ENCODE measurements around the gene B4GALT7. TPM values are rescaled to one million over a fixed set of nuclear protein-coding genes. Genes with fewer than 3 reads are reported as not detected.

Gene B4GALT7
- total RNA-seq, 2 experiments from 2014 or later, result 24.9 to 38.5 TPM

- Histone ChIP-seq H3K4me3 (ENCODE audit: low read depth, low read length, poor library complexity, severe bottlenecking) (no peak overlapping the region), H2AFZ (ENCODE audit: low read length) (no peak overlapping the region), H3K9me3 (ENCODE audit: low read length) (no peaks in the 10 kb centered on the region), H3K36me3 (ENCODE audit: insufficient read depth, low read length) (peaks cover 12% of the 10 kb centered on the region; the same call in 1 of the 2 replicates), H3K4me1 (ENCODE audit: insufficient read depth, low read length, poor library complexity, severe bottlenecking) (no peaks in the 10 kb centered on the region), H3K9me2 (ENCODE audit: insufficient read depth, low read length) (no peaks in the 10 kb centered on the region), H3K27ac (ENCODE audit: low read depth, low read length, poor library complexity, severe bottlenecking) (no peak overlapping the region), H3K79me2 (ENCODE audit: insufficient read depth, low read depth, low read length) (no peaks in the 10 kb centered on the region), H4K20me1 (ENCODE audit: insufficient read depth, low read length) (no peaks in the 10 kb centered on the region), H3K4me2 (ENCODE audit: low read length) (no peak overlapping the region)
- ChIA-PET CTCF (ENCODE audit: unreplicated experiment) (interaction anchor here (0.6 kb wide), 1 partner anchor 548 kb away, joined by 4 read pairs; no protein-coding TSS in a partner anchor), POLR2A (interaction anchor here (0.5 kb wide), 1 partner anchor 483 kb away, joined by 4 read pairs; no protein-coding TSS in a partner anchor)
- no peak for TF ChIP-seq CTCF (conservative IDR thresholded peaks at IDR 0.05; ENCODE audit: low read length)
- TF ChIP-seq EZH2phosphoT487 (IDR thresholded peaks at IDR 0.05; ENCODE audit: borderline replicate concordance, low read depth, low read length), result no peak
- intact Hi-C loops (cut with micrococcal nuclease; ENCODE audit: unreplicated experiment), result no loop called here
- no TSS peak for BruUV-seq (replicated peaks)
- DNase-seq (ENCODE audit: low spot score), result no peak
Observed at GRCh38 chr5:177610131-177610769, 10.3 kb downstream of the B4GALT7 start.

GRCh38 chr5:177610770-177611445 lies 11.0 kb downstream of the B4GALT7 start:
- H2AFZ ChIP-seq (ENCODE audit: low read length), result no peak overlapping the region
- H4K20me1 ChIP-seq (ENCODE audit: insufficient read depth, low read length), result no peaks in the 10 kb centered on the region
- no peak overlapping the region for H3K27ac ChIP-seq (ENCODE audit: low read depth, low read length, poor library complexity, severe bottlenecking)
- H3K4me2 ChIP-seq (ENCODE audit: low read length), result no peak overlapping the region
- ChIA-PET CTCF (ENCODE audit: unreplicated experiment) (no interaction called here), POLR2A (interaction anchor here (0.5 kb wide), 1 partner anchor 482 kb away, joined by 4 read pairs; no protein-coding TSS in a partner anchor)
- no peaks in the 10 kb centered on the region for H3K79me2 ChIP-seq (ENCODE audit: insufficient read depth, low read depth, low read length)
- TF ChIP-seq EZH2phosphoT487 (IDR thresholded peaks at IDR 0.05; ENCODE audit: borderline replicate concordance, low read depth, low read length) (no peak), CTCF (conservative IDR thresholded peaks at IDR 0.05; ENCODE audit: low read length) (no peak)
- peaks cover 17% of the 10 kb centered on the region; the same call in 1 of the 2 replicates for H3K36me3 ChIP-seq (ENCODE audit: insufficient read depth, low read length)
- no peak overlapping the region for H3K4me3 ChIP-seq (ENCODE audit: low read depth, low read length, poor library complexity, severe bottlenecking)
- H3K9me3 ChIP-seq (ENCODE audit: low read length), result no peaks in the 10 kb centered on the region
- intact Hi-C loops (cut with micrococcal nuclease; ENCODE audit: unreplicated experiment), result no loop called here
- no TSS peak for BruUV-seq (replicated peaks)
- DNase-seq (ENCODE audit: low spot score), result no peak
- no peaks in the 10 kb centered on the region for H3K4me1 ChIP-seq (ENCODE audit: insufficient read depth, low read length, poor library complexity, severe bottlenecking)
- H3K9me2 ChIP-seq (ENCODE audit: insufficient read depth, low read length), result no peaks in the 10 kb centered on the region
